Right lobe of liver (tissue), 4 donors: ENCODE measurements around the gene RPP21.

ENCODE experiments used
- POLR2A ChIP-seq: fragments of 450-650 bp; IDR thresholded peaks from one replicate; pipeline ENCODE4 v1.6.1; 2017; ENCODE audit warnings: antibody characterized with exemption, mild to moderate bottlenecking
- TF ChIP-seq, protein P1 (sequence below), 4 donors: fragments of 200-600 bp in 3 of 4; fragments of 450-650 bp in 1 of 4; IDR thresholded peaks; one replicate each; pipeline versions ENCODE4 v1.5.1 to v1.8.0; 2016 to 2022; ENCODE audit warnings: antibody characterized with exemption in 4 of 4, mild to moderate bottlenecking in 2 of 4
- donor health status: DM: no; HTN: no; CAD: no.
- donor health status: DM: no; HTN: no; CAD: no.
- donor health status: DM: no; HTN: yes; CAD: no.

GRCh38 chr6:30361661-30362060 lies 16.7 kb downstream of the RPP21 start:
- TF ChIP-seq, protein P1, sequence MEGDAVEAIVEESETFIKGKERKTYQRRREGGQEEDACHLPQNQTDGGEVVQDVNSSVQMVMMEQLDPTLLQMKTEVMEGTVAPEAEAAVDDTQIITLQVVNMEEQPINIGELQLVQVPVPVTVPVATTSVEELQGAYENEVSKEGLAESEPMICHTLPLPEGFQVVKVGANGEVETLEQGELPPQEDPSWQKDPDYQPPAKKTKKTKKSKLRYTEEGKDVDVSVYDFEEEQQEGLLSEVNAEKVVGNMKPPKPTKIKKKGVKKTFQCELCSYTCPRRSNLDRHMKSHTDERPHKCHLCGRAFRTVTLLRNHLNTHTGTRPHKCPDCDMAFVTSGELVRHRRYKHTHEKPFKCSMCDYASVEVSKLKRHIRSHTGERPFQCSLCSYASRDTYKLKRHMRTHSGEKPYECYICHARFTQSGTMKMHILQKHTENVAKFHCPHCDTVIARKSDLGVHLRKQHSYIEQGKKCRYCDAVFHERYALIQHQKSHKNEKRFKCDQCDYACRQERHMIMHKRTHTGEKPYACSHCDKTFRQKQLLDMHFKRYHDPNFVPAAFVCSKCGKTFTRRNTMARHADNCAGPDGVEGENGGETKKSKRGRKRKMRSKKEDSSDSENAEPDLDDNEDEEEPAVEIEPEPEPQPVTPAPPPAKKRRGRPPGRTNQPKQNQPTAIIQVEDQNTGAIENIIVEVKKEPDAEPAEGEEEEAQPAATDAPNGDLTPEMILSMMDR (IDR thresholded peaks at IDR 0.05) = no peak
- no peak for TF ChIP-seq POLR2A
